A673 (cell line): ENCODE results near the gene CAD. TPM values are rescaled to one million over a fixed set of nuclear protein-coding genes. Genes with fewer than 3 reads are reported as not detected.

ENCODE experiments used
- BruUV-seq: library from RNA; stranded (reverse); fragments of 400-500 nt; replicated peaks from 2 replicates; lab custom pipeline; 2021; lab: Mats Ljungman, UMichigan
- CTCF ChIA-PET: fragments of 300-600 bp; sonication (Branson Sonifier 250); formaldehyde crosslinking; loops from one replicate; lab custom pipeline; 2022; ENCODE audit warnings: antibody characterized with exemption; lab: Charles Lee
- POLR2A ChIA-PET: fragments of 300-600 bp; sonication (Branson Sonifier 250); formaldehyde crosslinking; loops from one replicate; lab custom pipeline; 2022; ENCODE audit warnings: antibody characterized with exemption; ENCODE audit not compliant: low non-redundant PET; lab: Charles Lee
- DNase-seq: peaks from one replicate; pipeline ENCODE4 v3.0.0-alpha.2; 2015; ENCODE audit warnings: low spot score
- H3K27ac ChIP-seq: fragments of 200-600 bp; sonication (generic); 2 replicates; pipeline ENCODE4 v1.5.1; 2016; ENCODE audit warnings: mixed run types, low read depth, mild to moderate bottlenecking, mixed read lengths, antibody characterized with exemption, low read length; ENCODE audit not compliant: poor library complexity, severe bottlenecking
- H3K27me3 ChIP-seq: fragments of 200-600 bp; sonication (generic); replicated peaks from 2 replicates; pipeline ENCODE4 v1.6.1; 2017; ENCODE audit warnings: mixed run types, low read depth, mild to moderate bottlenecking, mixed read lengths, antibody characterized with exemption, low read length; ENCODE audit not compliant: insufficient read depth, poor library complexity
- H3K36me3 ChIP-seq: fragments of 200-600 bp; sonication (generic); 2 replicates; pipeline ENCODE4 v1.6.1; 2016; ENCODE audit warnings: mixed run types, mild to moderate bottlenecking, mixed read lengths, antibody characterized with exemption, low read length; ENCODE audit not compliant: insufficient read depth, poor library complexity, severe bottlenecking
- H3K4me1 ChIP-seq: fragments of 200-600 bp; sonication (generic); 2 replicates; pipeline ENCODE4 v1.6.1; 2017; ENCODE audit warnings: mixed run types, mild to moderate bottlenecking, mixed read lengths, antibody characterized with exemption, low read length; ENCODE audit not compliant: insufficient read depth, poor library complexity, severe bottlenecking
- H3K4me3 ChIP-seq: fragments of 200-600 bp; sonication (generic); 2 replicates; pipeline ENCODE4 v1.5.1; 2016; ENCODE audit warnings: low read depth, mixed run types, mild to moderate bottlenecking, mixed read lengths, low read length; ENCODE audit not compliant: poor library complexity, severe bottlenecking
- H3K9me3 ChIP-seq: fragments of 200-600 bp; sonication (generic); 2 replicates; pipeline ENCODE4 v1.6.1; 2016; ENCODE audit warnings: mixed run types, low read depth, mild to moderate bottlenecking, mixed read lengths, antibody characterized with exemption, low read length; ENCODE audit not compliant: poor library complexity, severe bottlenecking
- EZH2 ChIP-seq: fragments of 200-600 bp; sonication (generic); IDR thresholded peaks from 2 replicates; pipeline ENCODE4 v1.6.1; 2017; ENCODE audit warnings: borderline replicate concordance, low read depth, mild to moderate bottlenecking, mixed read lengths, antibody characterized with exemption, low read length; ENCODE audit not compliant: poor library complexity, severe bottlenecking
- intact Hi-C: fragments of 100-400 bp; cut with micrococcal nuclease; formaldehyde crosslinking; loops from one replicate; pipeline ENCODE4 v1.10.0; 2022; ENCODE audit not compliant: unreplicated experiment
- total RNA-seq: library from RNA; stranded (reverse); gene quantifications from 2 replicates; pipeline ENCODE4 v1.2.3, GENCODE V29; 2021
- TF ChIP-seq, protein P1 (sequence below): fragments of 300-800, 200-600 bp; sonication (generic); conservative IDR thresholded peaks from 2 replicates; pipeline ENCODE4 v1.5.1; 2017; ENCODE audit warnings: low read depth, mild to moderate bottlenecking, antibody characterized with exemption, low read length, moderate library complexity, mixed read lengths

Gene CAD
- total RNA-seq, 1 experiment from 2014 or later = 194 TPM

DNA sequence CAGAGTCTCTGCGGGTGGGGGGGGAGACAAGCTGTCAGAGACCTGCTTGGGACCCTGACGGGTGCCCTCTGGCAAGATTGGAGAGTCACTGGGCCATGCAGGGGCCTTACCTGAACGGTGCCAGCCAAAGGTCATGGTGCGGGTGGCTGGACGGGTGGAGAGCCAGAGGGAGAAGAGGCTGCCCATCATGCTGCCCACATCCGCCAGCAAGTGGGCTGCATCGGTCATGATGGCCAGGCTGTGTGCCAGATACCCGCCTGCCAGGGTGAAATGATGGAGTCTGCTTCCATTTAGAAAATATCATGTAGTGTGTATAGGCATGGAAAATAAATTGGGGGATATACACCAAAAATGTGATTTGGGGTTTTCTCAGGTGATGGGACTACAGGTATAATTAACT, 40.9 kb downstream of the CAD start:
- peaks cover 18% of the 10 kb centered on the region for H3K36me3 ChIP-seq
- ChIA-PET CTCF (no interaction called here), POLR2A (no interaction called here)
- H3K9me3 ChIP-seq = no peaks in the 10 kb centered on the region
- H3K27me3 ChIP-seq = no peaks in the 10 kb centered on the region
- intact Hi-C loops = no loop called here
- no peak overlapping the region for H3K27ac ChIP-seq
- DNase-seq = no peak
- BruUV-seq = no TSS peak
- no peak overlapping the region for H3K4me3 ChIP-seq
- H3K4me1 ChIP-seq = no peaks in the 10 kb centered on the region
- TF ChIP-seq, protein P1, sequence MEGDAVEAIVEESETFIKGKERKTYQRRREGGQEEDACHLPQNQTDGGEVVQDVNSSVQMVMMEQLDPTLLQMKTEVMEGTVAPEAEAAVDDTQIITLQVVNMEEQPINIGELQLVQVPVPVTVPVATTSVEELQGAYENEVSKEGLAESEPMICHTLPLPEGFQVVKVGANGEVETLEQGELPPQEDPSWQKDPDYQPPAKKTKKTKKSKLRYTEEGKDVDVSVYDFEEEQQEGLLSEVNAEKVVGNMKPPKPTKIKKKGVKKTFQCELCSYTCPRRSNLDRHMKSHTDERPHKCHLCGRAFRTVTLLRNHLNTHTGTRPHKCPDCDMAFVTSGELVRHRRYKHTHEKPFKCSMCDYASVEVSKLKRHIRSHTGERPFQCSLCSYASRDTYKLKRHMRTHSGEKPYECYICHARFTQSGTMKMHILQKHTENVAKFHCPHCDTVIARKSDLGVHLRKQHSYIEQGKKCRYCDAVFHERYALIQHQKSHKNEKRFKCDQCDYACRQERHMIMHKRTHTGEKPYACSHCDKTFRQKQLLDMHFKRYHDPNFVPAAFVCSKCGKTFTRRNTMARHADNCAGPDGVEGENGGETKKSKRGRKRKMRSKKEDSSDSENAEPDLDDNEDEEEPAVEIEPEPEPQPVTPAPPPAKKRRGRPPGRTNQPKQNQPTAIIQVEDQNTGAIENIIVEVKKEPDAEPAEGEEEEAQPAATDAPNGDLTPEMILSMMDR = no peak
- no peak for TF ChIP-seq EZH2

DNA sequence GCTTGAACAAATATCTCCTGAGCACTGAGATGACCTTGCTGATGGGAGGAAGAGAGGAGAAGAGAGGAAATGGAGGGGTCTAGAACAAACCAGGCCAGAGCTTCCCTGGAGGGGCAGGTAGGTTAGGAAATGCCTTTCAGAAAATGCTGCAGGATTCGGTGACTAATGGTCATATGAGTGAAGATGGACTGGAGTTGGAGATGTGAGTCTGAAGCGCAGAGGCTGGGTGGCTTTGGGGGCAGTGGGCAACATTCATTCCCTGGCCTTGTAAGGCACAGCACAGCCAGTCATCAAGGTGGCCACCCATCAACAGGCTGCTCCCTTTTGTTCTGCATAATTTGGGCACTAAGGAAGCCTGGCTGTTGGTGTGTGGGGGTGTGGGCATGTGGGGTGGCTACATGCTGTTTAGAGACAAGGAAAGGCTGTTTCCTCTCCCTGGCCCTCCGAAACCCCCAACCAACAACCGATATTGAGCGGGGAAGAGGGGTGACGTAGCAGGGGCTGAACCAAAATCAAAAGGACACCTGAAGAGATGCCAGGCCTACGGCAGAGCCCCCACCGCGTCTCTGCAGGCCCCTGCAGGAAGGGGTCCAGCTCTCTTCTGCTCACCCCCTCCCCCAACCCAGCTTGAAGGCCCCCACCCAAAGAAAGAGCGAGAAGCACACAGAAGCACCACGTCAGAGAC, 44.2 kb downstream of the CAD start:
- peaks cover 4% of the 10 kb centered on the region for H3K27me3 ChIP-seq
- CTCF ChIA-PET = no interaction called here
- H3K4me3 ChIP-seq = peak overlapping the region; percentile 92
- H3K4me1 ChIP-seq = peaks cover 11% of the 10 kb centered on the region
- TF ChIP-seq EZH2 = no peak
- TF ChIP-seq, protein P1 = no peak
- TSS peak; percentile 43 for BruUV-seq
- H3K36me3 ChIP-seq = peaks cover 9% of the 10 kb centered on the region
- intact Hi-C loops = loop anchor here (5.0 kb wide), 3 partner anchors 39 to 111 kb away; partner anchors contain the start of genes EIF2B4 and SNX17
- no peaks in the 10 kb centered on the region for H3K9me3 ChIP-seq
- POLR2A ChIA-PET = no interaction called here
- peak overlapping the region; percentile 80 for H3K27ac ChIP-seq
- DNase-seq = no peak

DNA sequence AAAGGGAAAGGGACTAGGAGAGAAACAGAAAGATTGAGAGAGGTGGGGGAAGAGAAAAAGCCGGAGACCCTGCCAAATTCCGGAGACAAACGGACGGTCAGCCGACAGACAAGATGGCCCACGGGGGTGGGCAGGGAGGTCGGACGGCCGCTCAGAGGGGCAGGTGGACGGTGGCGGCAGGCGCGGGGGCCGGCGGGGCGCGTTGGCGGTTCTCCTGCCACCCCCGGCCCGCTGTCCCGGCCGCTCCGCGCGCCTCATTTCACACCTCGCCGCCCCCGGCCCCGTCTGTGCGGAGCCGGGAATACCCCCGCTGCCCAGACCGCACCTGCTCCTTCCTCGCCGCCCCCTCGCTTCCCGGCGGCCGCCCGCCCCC, 44.7 kb downstream of the CAD start:
- Histone ChIP-seq H3K36me3 (peaks cover 9% of the 10 kb centered on the region), H3K9me3 (no peaks in the 10 kb centered on the region), H3K27ac (peak overlapping the region; percentile 80), H3K27me3 (peaks cover 4% of the 10 kb centered on the region), H3K4me1 (peaks cover 11% of the 10 kb centered on the region), H3K4me3 (peak overlapping the region; percentile 92)
- intact Hi-C loops = loop anchor here (5.0 kb wide), 3 partner anchors 40 to 110 kb away; partner anchors contain the start of genes EIF2B4 and SNX17
- no TSS peak for BruUV-seq
- TF ChIP-seq, protein P1 = no peak
- TF ChIP-seq EZH2 = no peak
- ChIA-PET CTCF (interaction anchor here (0.7 to 1.4 kb wide), 2 partner anchors 18 to 30 kb away, joined by 6 to 11 read pairs; no protein-coding TSS in a partner anchor), POLR2A (no interaction called here)
- DNase-seq = no peak
